Measurements from ENCODE around the gene TULP4. TPM values are rescaled to one million over a fixed set of nuclear protein-coding genes. Genes with fewer than 3 reads are reported as not detected.

The TULP4 gene
- total and polyA plus RNA-seq, 2 of the 8 experiments (the other 6 are each of a cell fraction or from before 2014, with no cell fraction given): 7.7 to 51.6 TPM

DNA sequence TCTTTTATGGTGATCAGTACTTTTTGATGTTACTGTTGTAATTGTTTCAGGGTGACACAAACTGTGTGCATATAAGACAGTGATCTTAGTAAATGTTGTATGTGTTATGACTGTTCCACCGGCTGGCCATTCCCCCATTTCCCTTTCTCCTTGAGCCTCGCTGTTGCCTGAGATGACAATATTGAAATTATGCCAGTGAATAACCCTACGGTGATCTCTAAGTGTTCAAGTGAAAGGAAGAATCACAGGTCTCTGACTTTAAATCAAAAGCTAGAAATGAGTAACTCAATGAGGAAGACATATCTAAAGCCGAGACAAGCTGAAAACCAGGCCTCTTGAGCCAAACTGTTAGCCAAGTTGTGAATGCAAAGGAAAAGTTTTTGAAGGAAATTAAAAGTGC is 32.3 kb downstream of the TULP4 start:
- Histone ChIP-seq H3K36me3 (ENCODE audit: control insufficient read depth in 2 of 4, insufficient read depth in 4 of 4, low read length in 3 of 4) (peaks cover 0 to 17% (median 2%) of the 10 kb centered on the region in 4 experiments; a peak in 5 of 8 replicates), H3K4me1 (replicated peaks in 1 of 4; ENCODE audit: control insufficient read depth in 3 of 4, insufficient read depth in 4 of 4, low read length in 3 of 4) (peaks cover 2 to 12% (median 10%) of the 10 kb centered on the region in 4 experiments; a peak in 6 of 7 replicates), H2BK120ac (replicated peaks; ENCODE audit: low read depth, low read length) (no peak overlapping the region), H4K5ac (ENCODE audit: insufficient read length, low read depth, low read length) (no peak overlapping the region), H3K14ac (ENCODE audit: insufficient read length) (no peak overlapping the region), H4K8ac (ENCODE audit: extremely low read depth, insufficient read depth, low read length) (no peak overlapping the region), H3K4me2 (ENCODE audit: insufficient read depth in 1 of 2, low read depth in 2 of 2, low read length in 2 of 2) (no peak overlapping the region), H3K9me3 (ENCODE audit: insufficient read depth in 2 of 2, low read depth in 1 of 2, low read length in 1 of 2) (peaks cover 22 to 23% of the 10 kb centered on the region in 2 experiments), H3K4me3 (ENCODE audit: extremely low read depth in 1 of 4, insufficient read depth in 2 of 4, low read depth in 3 of 4, low read length in 4 of 4) (no peak overlapping the region), H4K20me1 (replicated peaks in 1 of 2; ENCODE audit: control insufficient read depth in 1 of 2, insufficient read depth in 2 of 2, low read length in 2 of 2) (no peaks in the 10 kb centered on the region), H3K23ac (ENCODE audit: insufficient read length) (no peak overlapping the region), H3K23me2 (ENCODE audit: low read depth, low read length) (no peaks in the 10 kb centered on the region), H4K91ac (replicated peaks; ENCODE audit: insufficient read length, low read length) (no peak overlapping the region), H3K79me1 (ENCODE audit: low read depth, low read length) (peaks cover 4% of the 10 kb centered on the region; the same call in 1 of the 2 replicates), H3K56ac (replicated peaks; ENCODE audit: insufficient read length, low read depth, low read length) (no peak overlapping the region), H2AFZ (ENCODE audit: low read length) (no peak overlapping the region), H2BK12ac (ENCODE audit: low read depth, low read length) (no peak overlapping the region), H3K4ac (replicated peaks; ENCODE audit: insufficient read length, low read depth, low read length) (no peak overlapping the region), H2BK15ac (ENCODE audit: low read length) (no peak overlapping the region), H3K27ac (ENCODE audit: low read depth, low read length) (no peak overlapping the region), H3K18ac (ENCODE audit: extremely low read depth, low read length) (no peak overlapping the region), H3K27me3 (replicated peaks in 1 of 4; ENCODE audit: control insufficient read depth in 3 of 4, extremely low read depth in 1 of 4, insufficient read depth in 3 of 4, low read length in 3 of 4) (no peaks in the 10 kb centered on the region), H2BK20ac (ENCODE audit: low read length) (no peak overlapping the region), H3K9ac (replicated peaks in 1 of 4; ENCODE audit: extremely low read depth in 1 of 4, low read depth in 3 of 4, low read length in 3 of 4) (no peak overlapping the region), H2AK5ac (ENCODE audit: low read depth, low read length) (no peak overlapping the region), H2BK5ac (ENCODE audit: low read depth, low read length) (no peak overlapping the region), H3K79me2 (ENCODE audit: control insufficient read depth in 1 of 2, insufficient read depth in 2 of 2, low read length in 2 of 2) (peaks cover 3 to 33% of the 10 kb centered on the region in 2 experiments; a peak in 3 of 4 replicates)
- DNase-seq (ENCODE audit: low read depth in 1 of 2, low spot score in 2 of 2) (no peak), FAIRE-seq (no peak)
- ChIA-PET CTCF (ENCODE audit: partially characterized antibody) (interaction anchor here (1.2 kb wide), 1 partner anchor 13 kb away, joined by 3 read pairs; no protein-coding TSS in a partner anchor), POLR2A (ENCODE audit: partially characterized antibody) (no interaction called here)
- WGBS, 2 experiments (ENCODE audit: extremely low coverage in 1 of 2, insufficient coverage in 1 of 2, insufficient read length in 1 of 2, insufficient replicate concordance in 2 of 2, low coverage in 1 of 2, low lambda C conversion rate in 2 of 2, missing lambda C conversion rate in 1 of 2): 96% methylated on average over 4 of the region's 4 CpGs; no CpG with 5 or more reads in 1 of the 2 experiments
- TF ChIP-seq USF2 (IDR thresholded peaks at IDR 0.05; ENCODE audit: low read length): no peak
- no peak for TF ChIP-seq KDM1A (IDR thresholded peaks at IDR 0.05; ENCODE audit: borderline replicate concordance, low read length)
- TF ChIP-seq RFX5 (IDR thresholded peaks at IDR 0.05; ENCODE audit: borderline replicate concordance, low read depth, low read length): no peak
- TF ChIP-seq CREB1 (IDR thresholded peaks at IDR 0.05): no peak
- TF ChIP-seq BACH1 (IDR thresholded peaks at IDR 0.05; ENCODE audit: low read length): no peak
- TF ChIP-seq POLR2A (IDR thresholded peaks at IDR 0.05; ENCODE audit: control extremely low read depth in 1 of 2, low read depth in 2 of 2, low read length in 2 of 2): no peak
- TF ChIP-seq NRF1 (IDR thresholded peaks at IDR 0.05; ENCODE audit: low read depth, low read length): no peak
- no peak for TF ChIP-seq CBX8 (IDR thresholded peaks at IDR 0.05; ENCODE audit: borderline replicate concordance, low read depth, low read length)
- TF ChIP-seq SP1 (IDR thresholded peaks at IDR 0.05; ENCODE audit: low read depth, low read length): no peak
- no peak for TF ChIP-seq NANOG (IDR thresholded peaks at IDR 0.05; ENCODE audit: insufficient read depth, low read depth, low read length, poor library complexity, severe bottlenecking)
- no peak for TF ChIP-seq ZNF274 (IDR thresholded peaks at IDR 0.05; ENCODE audit: borderline replicate concordance, extremely low read depth, low read length)
- TF ChIP-seq, protein P1, sequence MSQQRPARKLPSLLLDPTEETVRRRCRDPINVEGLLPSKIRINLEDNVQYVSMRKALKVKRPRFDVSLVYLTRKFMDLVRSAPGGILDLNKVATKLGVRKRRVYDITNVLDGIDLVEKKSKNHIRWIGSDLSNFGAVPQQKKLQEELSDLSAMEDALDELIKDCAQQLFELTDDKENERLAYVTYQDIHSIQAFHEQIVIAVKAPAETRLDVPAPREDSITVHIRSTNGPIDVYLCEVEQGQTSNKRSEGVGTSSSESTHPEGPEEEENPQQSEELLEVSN (IDR thresholded peaks at IDR 0.05): no peak
- TF ChIP-seq FOSL1 (IDR thresholded peaks at IDR 0.05; ENCODE audit: insufficient read depth, low read depth, low read length): no peak
- no peak for TF ChIP-seq BRCA1 (IDR thresholded peaks at IDR 0.05; ENCODE audit: low read depth, low read length)
